CD4-positive, alpha-beta T cell treated with Interleukin-4 for 1 hour (primary cell): ENCODE results near the gene PPM1N.
A peak's percentile ranks its signal among the peaks of the same experiment; 100 is the strongest.

Experiments
- DNase-seq, 2 donors: peaks; one replicate each; pipeline ENCODE4 v3.0.0-alpha.2; 2020 to 2022

The PPM1N gene

DNA sequence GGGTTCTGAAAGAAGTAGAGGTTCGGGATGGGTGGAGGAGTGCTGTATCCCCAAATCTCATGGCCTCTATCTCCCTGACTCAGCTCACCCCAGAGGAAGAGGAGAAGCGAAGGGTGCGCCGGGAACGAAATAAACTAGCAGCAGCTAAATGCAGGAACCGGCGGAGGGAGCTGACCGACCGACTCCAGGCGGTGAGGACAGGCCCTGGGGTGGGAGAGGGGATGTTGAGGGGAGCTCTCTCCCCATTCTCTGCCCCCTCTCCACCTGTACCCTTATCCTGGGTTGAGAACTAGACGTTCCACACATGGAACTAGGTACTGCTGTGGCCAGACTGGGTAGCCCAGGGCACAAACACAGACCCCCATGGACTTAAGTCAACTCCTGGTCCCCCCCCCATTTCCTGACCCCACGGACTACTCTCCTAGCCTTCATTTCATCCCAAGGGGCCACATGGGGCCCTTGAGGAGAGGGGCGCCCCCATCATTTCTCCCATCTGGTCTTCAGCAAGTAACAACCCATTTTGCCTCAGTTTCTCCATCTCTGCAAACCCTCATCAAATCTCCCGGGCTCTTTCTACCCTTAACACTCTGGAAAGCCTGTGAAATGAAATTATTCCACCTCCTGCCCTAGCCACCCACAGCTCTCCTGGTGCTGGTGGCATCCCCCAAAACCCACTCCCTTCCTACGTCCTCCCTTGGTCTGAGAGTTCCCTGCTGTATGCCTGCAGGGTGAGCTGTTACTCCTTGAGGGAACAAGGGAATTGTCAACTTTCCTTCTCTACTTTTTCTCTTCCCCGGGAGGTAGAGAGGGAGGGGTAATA is 26.9 kb upstream of the PPM1N start:
- peak; percentile 47 to 63 for DNase-seq

DNA sequence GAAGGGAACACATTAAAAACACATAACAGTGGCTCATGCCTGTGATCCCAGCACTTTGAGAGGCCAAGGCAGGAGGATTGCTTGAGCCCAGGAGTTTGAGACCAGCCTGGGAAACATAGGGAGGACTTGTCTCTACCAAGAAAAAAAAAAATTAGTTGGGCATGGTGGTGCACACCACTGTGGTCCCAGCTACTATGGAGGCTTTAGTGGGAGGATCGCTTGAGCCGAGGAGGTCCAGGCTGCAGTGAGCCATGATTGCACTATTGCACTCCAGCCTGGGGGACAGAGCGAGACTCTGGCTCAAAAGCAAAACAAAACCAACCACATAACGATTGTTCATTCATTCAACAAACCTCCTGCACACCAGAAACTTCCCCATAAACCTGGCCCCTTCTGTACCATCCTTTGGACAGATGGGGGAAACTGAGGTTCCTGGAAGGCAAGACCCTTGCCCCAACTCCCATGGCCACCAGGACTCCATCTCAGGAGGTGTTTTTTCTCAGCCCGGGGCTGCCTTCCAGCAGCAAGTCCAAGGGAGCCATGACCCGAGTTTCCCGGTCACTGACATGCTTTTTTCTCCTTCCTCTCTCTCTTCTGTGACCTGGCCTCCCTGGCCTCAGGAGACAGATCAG is 26.2 kb upstream of the PPM1N start:
- peak; percentile 51 to 59 for DNase-seq

DNA sequence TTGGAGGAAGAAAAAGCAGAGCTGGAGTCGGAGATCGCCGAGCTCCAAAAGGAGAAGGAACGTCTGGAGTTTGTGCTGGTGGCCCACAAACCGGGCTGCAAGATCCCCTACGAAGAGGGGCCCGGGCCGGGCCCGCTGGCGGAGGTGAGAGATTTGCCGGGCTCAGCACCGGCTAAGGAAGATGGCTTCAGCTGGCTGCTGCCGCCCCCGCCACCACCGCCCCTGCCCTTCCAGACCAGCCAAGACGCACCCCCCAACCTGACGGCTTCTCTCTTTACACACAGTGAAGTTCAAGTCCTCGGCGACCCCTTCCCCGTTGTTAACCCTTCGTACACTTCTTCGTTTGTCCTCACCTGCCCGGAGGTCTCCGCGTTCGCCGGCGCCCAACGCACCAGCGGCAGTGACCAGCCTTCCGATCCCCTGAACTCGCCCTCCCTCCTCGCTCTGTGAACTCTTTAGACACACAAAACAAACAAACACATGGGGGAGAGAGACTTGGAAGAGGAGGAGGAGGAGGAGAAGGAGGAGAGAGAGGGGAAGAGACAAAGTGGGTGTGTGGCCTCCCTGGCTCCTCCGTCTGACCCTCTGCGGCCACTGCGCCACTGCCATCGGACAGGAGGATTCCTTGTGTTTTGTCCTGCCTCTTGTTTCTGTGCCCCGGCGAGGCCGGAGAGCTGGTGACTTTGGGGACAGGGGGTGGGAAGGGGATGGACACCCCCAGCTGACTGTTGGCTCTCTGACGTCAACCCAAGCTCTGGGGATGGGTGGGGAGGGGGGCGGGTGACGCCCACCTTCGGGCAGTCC is 25.5 kb upstream of the PPM1N start:
- peak; percentile 72 to 73 for DNase-seq

DNA sequence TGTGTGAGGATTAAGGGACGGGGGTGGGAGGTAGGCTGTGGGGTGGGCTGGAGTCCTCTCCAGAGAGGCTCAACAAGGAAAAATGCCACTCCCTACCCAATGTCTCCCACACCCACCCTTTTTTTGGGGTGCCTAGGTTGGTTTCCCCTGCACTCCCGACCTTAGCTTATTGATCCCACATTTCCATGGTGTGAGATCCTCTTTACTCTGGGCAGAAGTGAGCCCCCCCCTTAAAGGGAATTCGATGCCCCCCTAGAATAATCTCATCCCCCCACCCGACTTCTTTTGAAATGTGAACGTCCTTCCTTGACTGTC is 24.9 kb upstream of the PPM1N start:
- DNase-seq = no peak

DNA sequence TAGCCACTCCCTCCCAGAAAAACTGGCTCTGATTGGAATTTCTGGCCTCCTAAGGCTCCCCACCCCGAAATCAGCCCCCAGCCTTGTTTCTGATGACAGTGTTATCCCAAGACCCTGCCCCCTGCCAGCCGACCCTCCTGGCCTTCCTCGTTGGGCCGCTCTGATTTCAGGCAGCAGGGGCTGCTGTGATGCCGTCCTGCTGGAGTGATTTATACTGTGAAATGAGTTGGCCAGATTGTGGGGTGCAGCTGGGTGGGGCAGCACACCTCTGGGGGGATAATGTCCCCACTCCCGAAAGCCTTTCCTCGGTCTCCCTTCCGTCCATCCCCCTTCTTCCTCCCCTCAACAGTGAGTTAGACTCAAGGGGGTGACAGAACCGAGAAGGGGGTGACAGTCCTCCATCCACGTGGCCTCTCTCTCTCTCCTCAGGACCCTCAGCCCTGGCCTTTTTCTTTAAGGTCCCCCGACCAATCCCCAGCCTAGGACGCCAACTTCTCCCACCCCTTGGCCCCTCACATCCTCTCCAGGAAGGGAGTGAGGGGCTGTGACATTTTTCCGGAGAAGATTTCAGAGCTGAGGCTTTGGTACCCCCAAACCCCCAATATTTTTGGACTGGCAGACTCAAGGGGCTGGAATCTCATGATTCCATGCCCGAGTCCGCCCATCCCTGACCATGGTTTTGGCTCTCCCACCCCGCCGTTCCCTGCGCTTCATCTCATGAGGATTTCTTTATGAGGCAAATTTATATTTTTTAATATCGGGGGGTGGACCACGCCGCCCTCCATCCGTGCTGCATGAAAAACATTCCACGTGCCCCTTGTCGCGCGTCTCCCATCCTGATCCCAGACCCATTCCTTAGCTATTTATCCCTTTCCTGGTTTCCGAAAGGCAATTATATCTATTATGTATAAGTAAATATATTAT is 24.3 kb upstream of the PPM1N start:
- peak; percentile 77 to 83 for DNase-seq

DNA sequence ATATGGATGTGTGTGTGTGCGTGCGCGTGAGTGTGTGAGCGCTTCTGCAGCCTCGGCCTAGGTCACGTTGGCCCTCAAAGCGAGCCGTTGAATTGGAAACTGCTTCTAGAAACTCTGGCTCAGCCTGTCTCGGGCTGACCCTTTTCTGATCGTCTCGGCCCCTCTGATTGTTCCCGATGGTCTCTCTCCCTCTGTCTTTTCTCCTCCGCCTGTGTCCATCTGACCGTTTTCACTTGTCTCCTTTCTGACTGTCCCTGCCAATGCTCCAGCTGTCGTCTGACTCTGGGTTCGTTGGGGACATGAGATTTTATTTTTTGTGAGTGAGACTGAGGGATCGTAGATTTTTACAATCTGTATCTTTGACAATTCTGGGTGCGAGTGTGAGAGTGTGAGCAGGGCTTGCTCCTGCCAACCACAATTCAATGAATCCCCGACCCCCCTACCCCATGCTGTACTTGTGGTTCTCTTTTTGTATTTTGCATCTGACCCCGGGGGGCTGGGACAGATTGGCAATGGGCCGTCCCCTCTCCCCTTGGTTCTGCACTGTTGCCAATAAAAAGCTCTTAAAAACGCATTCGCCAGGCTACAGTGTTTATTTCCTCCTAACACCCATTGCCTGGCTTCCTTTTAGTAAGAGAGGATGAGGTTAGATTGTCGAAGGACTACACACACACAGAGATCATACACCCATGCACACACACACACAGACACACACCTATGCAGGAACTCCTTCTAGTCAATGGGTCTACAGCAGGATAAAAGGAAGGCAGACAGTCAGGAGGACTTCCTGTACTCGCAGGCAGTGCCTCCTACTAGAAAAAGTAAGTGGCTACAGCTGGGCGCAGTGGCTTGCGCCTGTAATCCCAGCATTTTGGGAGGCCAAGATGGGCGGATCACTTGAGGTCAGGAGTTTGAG is 23.4 kb upstream of the PPM1N start:
- DNase-seq = peak; percentile 86 to 89

DNA sequence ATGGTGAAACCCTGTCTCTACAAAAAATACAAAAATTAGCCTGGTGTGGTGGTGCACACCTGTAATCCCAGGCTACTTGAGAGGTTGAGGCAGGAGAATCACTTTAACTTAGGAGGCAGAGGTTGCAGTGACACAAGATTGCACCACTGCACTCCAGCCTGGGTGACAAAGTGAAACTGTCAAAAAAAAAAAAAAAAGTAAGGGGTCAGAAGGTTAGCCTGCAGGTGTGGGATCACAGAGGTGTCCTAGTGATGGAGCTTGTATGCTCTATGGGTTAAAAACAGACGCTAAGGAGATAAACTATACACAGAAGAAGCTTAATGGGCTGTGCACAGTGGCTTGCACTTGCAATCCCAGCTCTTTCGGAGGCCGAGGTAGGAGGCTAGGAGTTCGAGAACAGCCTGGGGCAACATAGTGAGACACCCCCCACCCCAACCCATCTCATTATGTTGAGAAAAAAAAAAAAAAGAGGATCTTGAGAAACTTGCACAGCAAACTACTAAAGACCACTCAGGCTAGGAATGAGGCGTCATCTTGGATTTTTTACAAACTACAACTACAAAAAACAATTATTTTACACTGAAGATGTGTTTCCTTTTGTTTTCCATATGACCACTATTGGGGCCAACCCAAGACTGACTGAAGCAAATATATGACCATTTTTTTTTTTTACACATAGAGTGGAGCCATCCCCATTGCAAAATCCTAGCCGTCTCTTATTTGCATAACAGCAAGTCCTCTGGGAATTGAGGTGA is 22.5 kb upstream of the PPM1N start:
- DNase-seq = peak; percentile 85

DNA sequence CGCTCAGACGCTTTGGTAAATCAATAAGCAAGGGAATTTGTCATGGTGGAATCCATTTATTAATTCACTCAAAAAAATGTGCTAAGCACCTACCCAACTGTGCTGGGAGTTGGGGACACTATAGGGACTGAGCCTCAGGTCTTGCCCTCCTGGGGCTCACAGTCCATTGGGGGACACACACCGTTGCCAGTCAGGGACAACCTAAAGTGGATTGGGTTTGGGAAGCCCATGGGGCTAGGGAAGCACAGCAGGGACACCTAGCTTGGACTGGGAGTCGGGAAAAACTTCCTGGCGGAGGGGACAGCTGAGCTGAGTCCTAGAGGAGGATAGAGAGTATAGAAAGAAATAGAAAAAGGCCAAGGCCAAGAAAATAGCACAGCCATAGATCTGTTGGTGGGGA is 21.9 kb upstream of the PPM1N start:
- peak; percentile 71 to 79 for DNase-seq

DNA sequence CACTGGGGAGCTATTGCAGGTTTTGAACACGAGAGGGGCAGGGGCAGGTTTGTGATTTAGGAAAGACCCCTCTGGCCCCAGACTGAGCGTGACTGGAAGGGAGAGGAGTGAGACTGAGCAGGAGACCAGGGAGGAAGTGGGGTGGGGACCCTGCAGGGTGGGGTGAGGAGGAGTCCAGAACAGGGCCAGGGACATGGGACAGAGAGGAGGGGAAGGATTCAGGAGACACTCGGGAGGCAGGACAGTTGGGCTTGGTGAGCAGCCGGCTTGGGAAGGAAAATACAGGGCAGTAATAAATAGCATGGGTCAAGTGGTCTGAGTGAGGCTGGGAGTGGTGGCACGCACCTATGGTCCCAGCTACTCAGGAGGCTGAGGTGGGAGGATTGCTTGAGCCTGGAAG is 21.1 kb upstream of the PPM1N start:
- peak; percentile 53 to 72 for DNase-seq

DNA sequence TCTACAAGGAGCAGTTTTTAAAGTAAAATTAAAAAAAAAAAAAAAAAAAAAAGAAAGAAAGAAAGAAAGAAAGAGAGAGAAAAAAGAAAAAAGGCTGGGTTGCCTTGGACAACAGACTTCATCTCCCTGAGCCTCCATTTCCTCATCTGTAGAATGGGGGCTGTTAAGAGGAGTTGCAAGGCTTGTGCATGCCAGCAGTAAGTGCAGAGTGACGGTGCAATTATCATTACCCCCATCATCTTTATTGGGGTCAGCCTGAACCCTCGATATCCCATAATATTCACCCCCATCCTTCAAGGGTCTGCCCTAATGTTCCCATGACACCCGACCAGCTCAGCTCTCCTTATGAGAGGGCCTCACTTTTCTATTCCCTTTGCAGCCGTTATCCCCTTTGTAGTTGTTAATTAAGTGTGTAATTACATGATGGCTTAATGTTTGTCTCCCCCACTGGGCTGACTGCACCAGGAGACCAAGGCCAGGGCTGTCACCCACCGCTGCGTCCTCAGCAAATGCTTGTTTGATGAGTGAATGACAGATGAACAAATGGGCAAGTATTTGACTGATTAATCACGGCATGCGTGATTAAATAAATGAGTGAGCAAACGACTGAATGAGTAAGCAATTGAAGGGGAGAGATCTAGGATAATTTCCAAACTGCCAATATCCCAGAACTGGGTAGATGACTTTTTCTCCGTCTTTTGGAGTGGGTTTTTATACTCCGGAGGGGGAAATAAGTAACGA is 20.4 kb upstream of the PPM1N start:
- DNase-seq = peak; percentile 29 to 74

DNA sequence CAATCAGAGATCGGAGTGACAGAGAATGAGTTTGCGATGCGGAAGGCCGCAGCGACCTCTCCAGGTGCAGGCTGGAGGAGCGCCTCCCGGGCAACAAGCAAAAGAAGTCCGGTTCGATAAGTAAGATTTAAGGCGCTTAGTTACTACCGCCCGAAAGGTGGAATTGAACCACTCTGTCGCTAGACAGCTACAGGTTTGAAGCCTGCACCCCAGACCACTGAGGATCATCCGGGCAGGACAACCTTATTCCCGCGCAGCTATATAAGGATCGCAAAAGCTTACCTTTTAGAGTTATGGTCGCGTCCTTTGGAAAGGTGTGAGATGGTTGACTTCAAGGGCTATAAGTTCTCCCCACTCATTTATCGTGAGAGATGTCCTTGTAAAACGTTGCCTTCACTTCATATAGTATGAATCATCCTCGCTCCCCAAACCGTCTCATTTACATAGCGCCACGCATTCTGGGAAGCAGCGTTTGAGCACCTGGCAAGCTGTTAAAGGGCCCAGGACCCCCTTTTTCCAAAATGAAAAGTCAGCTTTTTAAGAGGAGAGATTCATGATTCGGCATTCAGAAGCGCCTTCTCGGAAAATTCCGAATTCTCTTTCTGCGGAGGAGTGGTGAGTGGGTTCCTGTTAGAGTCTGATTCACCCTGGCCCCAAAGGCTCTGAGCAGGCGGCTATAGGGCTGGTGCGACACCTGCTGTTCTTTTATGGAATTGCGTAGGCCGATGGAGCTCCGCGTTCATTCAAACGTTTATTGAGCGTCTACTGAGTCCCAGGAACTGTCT is 19.6 kb upstream of the PPM1N start:
- peak; percentile 92 to 94 for DNase-seq

DNA sequence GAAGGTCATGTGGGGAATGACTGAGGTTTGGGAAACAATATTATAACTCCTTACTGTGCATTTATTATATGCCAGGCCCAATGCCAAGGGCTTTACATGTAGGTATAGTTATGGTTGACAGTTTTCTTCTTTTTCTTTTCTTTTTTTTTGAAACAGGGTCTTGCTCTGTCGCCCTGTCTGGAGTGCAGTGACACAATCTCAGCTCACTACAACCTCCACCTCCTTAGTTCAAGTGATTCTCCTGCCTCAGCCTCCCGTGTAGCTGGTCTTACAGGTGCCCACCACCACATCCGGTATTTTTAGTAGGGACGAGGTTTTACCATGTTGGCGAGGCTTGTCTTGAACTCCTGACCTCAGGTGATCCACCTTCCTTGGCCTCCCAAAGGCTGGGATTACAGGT is 15.2 kb upstream of the PPM1N start:
- DNase-seq = no peak

DNA sequence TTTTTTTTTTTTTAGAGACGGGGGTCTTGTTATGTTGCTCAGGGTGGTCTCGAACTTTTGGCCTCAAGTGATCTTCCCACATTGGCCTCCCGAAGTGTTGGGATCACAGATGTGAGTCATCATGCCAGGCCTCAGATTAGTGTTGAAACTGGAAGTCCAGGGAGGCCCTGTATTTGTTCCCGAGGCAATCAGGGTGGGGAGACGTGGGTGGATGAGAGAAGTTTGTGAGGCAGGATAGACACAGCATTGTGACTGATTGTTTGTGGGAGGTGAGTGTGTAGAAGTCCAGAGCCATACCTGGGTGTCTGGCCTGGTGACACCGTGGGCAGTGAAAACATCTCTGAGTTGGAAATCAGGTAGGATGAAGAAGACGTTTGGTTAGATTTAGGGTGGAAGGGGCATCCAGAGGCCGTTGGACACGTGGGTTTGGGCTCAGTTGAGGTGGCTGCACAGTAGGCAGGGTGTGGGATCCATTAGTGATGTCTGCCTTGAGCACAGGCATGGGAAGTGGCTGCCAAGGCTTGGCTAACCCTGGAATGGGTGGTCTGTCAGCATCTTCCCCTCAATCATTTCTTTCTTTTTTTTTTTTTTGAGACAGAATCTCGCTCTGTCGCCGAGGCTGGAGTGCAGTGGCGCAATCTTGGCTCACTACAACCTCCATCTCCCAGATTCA is 13.8 kb upstream of the PPM1N start:
- no peak for DNase-seq

DNA sequence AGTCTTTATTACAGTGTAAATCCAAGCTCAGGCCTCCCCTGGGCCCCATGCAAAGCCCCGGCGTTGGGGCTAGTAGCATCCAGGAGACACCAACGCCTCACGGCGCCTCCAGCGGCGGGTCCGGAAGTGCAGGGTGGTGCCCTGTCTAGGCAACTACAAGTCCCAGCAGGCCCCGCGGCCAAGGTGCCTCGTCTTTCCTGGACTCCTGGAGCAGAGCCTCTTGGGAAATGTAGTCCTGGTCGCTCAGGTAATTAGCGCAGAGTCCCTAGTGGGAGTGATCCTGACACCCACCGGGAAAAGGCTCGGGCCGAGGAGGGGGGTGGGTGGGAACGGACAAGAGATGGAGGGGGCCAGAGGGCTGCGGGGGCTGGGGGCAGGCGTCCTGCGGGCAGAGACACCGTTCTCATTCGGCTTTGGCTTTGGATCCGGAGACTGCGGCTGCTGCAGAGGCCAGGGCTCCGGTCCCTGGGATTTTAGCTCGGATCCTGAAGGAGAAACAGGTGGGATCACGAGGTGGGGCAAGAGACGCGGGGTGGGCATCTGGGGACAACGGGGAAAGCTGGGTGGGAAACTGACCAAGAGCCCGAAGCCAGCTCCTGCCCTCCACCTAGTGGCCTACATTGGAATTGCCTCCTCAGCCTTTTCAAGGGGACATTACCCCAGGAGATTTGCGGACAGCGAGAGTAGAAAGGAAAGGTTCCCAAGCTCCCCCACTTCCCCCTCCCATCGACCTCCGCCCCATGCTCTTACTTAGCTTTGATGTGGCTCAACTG is 12.8 kb upstream of the PPM1N start:
- peak; percentile 96 for DNase-seq

DNA sequence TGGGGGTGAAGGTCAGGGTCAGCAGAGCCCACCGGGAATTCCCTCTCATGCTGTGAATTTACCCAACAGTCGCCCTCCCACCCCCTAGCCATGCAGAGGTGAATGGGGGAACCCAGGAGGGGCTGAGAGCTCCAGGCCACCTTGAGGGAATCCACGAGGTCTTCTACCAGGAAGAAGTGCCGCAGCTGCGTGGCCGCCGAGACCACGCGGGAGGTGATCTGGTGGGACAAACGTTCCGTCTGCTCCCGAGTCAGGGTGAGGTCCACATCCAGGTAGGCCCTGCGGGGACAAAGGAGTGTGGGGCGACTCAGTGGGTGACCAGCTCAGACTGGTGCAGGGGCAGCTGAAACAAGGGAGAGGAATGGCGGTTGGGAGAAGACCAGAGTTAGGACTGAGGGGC is 9.5 kb upstream of the PPM1N start:
- no peak for DNase-seq

DNA sequence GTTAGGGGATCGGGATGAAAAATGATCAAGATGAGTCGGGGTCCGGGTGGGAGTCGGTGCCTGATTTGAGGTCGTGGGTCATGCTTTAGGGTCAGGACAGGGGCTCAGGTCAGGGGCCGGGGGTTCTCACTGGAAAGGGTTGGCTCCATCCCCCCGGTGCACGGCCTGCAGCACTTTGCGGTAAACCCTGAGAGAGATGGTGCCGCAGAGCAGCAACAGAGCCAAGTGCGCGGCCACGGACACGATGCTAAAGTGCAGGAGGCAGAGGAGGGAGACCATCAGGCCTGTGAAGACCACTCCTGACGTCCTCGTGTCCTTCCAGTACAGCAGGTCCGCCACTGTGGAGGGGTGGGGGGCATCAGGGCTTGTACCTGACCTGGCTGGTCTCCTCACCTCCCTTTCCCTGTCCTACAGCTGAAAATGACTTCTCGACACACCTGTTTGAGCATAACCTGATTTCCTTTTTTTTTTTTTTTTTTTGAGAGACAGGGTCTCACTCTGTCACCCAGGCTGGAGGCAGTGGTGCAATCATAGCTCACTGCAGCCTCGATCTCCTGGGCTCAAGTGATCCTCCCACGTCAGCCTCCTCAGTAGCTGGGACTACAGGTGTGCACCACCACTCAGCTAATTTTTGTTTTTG is 8.9 kb upstream of the PPM1N start:
- no peak for DNase-seq

DNA sequence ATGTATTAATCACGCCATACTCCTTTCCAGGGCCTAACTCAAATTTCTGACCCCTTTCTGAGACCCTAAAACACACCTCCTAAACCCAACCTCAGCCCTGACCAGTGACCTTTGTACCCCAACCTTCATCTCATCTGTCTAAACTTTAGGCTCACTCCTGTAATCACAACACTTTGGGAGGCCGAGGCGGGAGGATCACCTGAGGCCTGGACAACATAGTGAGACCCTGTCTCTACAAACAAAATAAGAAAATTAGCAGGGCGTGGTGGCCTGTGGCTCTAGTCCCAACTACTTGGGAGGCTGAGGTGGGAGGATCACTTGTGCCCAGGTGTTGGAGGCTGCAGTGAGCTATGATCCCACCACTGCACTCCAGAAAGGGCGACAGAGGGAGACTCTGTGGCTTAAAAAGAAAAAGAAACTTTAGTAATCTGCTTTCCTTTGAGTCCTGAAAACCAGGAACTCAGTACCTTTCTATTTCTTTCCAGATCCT is 6.1 kb upstream of the PPM1N start:
- no peak for DNase-seq
